CD4-positive, alpha-beta T cell (primary cell): Measurements from ENCODE around the gene HSPA4. TPM values are rescaled to one million over a fixed set of nuclear protein-coding genes. Genes with fewer than 3 reads are reported as not detected.

Experiments
- ATAC-seq: fragments of 200-7000 bp; cut with Tn5 transposase; one replicate; pipeline ENCODE4 v1.10.0; 2022; ENCODE audit warnings: mild to moderate bottlenecking; ENCODE audit not compliant: poor library complexity
- CTCF ChIA-PET: fragments of 350-600 bp; sonication (Branson Sonifier 250); formaldehyde crosslinking; loops from one replicate; lab custom pipeline; 2021; ENCODE audit warnings: antibody characterized with exemption, inconsistent platforms; lab: Charles Lee
- POLR2A ChIA-PET: fragments of 350-600 bp; sonication (Branson Sonifier 250); formaldehyde crosslinking; loops from one replicate; lab custom pipeline; 2021; ENCODE audit warnings: antibody characterized with exemption, inconsistent platforms; lab: Charles Lee
- DNase-seq, 14 experiments: peaks; one replicate each; pipeline ENCODE4 v3.0.0-alpha.2; 2013 to 2020; ENCODE audit warnings: mixed read lengths in 2 of 14
- H3K27ac ChIP-seq, 2 donors: one replicate each; pipeline versions ENCODE4 v1.5.1 to v1.7.0; 2013; ENCODE audit warnings: low read length in 2 of 2, low read depth in 1 of 2, mild to moderate bottlenecking in 1 of 2
- H3K27me3 ChIP-seq, 2 experiments: 1 replicate in 1 of 2; 2 replicates in 1 of 2; pipeline versions ENCODE4 v1.6.1 to v1.7.0; 2013; ENCODE audit warnings: low read length in 2 of 2, control low read depth in 1 of 2, mild to moderate bottlenecking in 1 of 2, moderate library complexity in 1 of 2; ENCODE audit not compliant: insufficient read depth in 2 of 2, control insufficient read depth in 1 of 2
- H3K36me3 ChIP-seq: one replicate; pipeline ENCODE4 v1.6.1; 2013; ENCODE audit warnings: low read length, control low read depth; ENCODE audit not compliant: insufficient read depth
- H3K4me1 ChIP-seq: one replicate; pipeline ENCODE4 v1.6.1; 2013; ENCODE audit warnings: low read length, control low read depth; ENCODE audit not compliant: insufficient read depth
- H3K4me3 ChIP-seq: one replicate; pipeline ENCODE4 v1.5.1; 2013; ENCODE audit warnings: mild to moderate bottlenecking, low read length, moderate library complexity
- H3K9me3 ChIP-seq, 2 experiments: 1 replicate in 1 of 2; 2 replicates in 1 of 2; pipeline versions ENCODE4 v1.6.1 to v1.7.0; 2013; ENCODE audit warnings: low read length in 2 of 2, mild to moderate bottlenecking in 2 of 2, control low read depth in 1 of 2, moderate library complexity in 1 of 2; ENCODE audit not compliant: control insufficient read depth in 1 of 2, insufficient read depth in 1 of 2
- H3K27ac Mint-ChIP-seq: one replicate; pipeline ENCODE4 v1.8.0; 2020; ENCODE audit warnings: mixed read lengths
- H3K27me3 Mint-ChIP-seq: one replicate; pipeline ENCODE4 v1.8.0; 2021; ENCODE audit warnings: mixed read lengths
- H3K36me3 Mint-ChIP-seq: one replicate; pipeline ENCODE4 v1.8.0; 2021; ENCODE audit warnings: low read depth, mixed read lengths
- H3K4me1 Mint-ChIP-seq: one replicate; pipeline ENCODE4 v1.8.0; 2021; ENCODE audit warnings: low read depth, mixed read lengths
- H3K4me3 Mint-ChIP-seq: one replicate; pipeline ENCODE4 v1.8.0; 2020; ENCODE audit warnings: mild to moderate bottlenecking, mixed read lengths
- H3K9me3 Mint-ChIP-seq: one replicate; pipeline ENCODE4 v1.8.0; 2020; ENCODE audit warnings: mixed read lengths
- intact Hi-C, 2 experiments: fragments of 100-400 bp; cut with DNase I in 1 of 2; cut with micrococcal nuclease in 1 of 2; formaldehyde crosslinking; loops; one replicate each; pipeline versions ENCODE4 v1.15.1 to v1.9.0; 2023 to 2025; cut with DNase I, micrococcal nuclease
- total RNA-seq, 174 experiments: library from RNA in 2 of 174; stranded (reverse) in 2 of 174; gene quantifications; one replicate each; pipeline ENCODE4 v1.2.3 and lab custom pipeline; 2021 to 2026
- TF ChIP-seq, protein P1 (sequence below): fragments of 200-600 bp; IDR thresholded peaks from one replicate; pipeline ENCODE4 v1.8.0; 2022; ENCODE audit warnings: antibody characterized with exemption, mild to moderate bottlenecking

HSPA4 gene
- total RNA-seq, 2 experiments from 2014 or later, result 42.2 to 44.7 TPM

DNA sequence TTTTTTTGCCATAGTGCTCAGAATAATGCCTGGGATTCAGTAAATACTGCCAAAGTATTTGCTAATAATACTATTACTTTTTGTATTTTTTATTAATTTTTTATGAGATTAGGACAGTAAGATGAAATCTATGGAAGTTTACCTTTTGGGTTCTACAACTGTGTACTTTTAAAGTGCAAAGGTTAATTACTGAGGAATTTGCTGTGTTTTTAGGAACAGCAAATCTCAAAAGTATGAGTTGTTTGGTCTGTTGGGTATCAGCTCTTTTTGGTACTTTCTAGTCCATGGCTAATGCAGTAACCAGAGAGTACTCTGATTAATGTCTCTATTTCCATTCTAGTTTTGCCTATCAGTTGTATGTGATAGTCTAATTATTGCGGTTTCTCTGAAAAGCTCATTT, 5.1 kb downstream of the HSPA4 start:
- Mint-ChIP-seq H3K27ac (peak overlapping the region; percentile 64), H3K36me3 (peaks cover 32% of the 10 kb centered on the region), H3K4me1 (peaks cover 73% of the 10 kb centered on the region), H3K4me3 (peak overlapping the region; percentile 38), H3K27me3 (no peaks in the 10 kb centered on the region), H3K9me3 (no peaks in the 10 kb centered on the region)
- ATAC-seq, result no peak
- Histone ChIP-seq H3K9me3 (no peaks in the 10 kb centered on the region), H3K27ac (no peak overlapping the region), H3K36me3 (no peaks in the 10 kb centered on the region), H3K4me1 (peaks cover 52% of the 10 kb centered on the region), H3K27me3 (no peaks in the 10 kb centered on the region), H3K4me3 (no peak overlapping the region)
- ChIA-PET CTCF (no interaction called here), POLR2A (interaction anchor here (0.6 kb wide), 1 partner anchor 1410 kb away, joined by 3 read pairs; no protein-coding TSS in a partner anchor)
- TF ChIP-seq, protein P1, sequence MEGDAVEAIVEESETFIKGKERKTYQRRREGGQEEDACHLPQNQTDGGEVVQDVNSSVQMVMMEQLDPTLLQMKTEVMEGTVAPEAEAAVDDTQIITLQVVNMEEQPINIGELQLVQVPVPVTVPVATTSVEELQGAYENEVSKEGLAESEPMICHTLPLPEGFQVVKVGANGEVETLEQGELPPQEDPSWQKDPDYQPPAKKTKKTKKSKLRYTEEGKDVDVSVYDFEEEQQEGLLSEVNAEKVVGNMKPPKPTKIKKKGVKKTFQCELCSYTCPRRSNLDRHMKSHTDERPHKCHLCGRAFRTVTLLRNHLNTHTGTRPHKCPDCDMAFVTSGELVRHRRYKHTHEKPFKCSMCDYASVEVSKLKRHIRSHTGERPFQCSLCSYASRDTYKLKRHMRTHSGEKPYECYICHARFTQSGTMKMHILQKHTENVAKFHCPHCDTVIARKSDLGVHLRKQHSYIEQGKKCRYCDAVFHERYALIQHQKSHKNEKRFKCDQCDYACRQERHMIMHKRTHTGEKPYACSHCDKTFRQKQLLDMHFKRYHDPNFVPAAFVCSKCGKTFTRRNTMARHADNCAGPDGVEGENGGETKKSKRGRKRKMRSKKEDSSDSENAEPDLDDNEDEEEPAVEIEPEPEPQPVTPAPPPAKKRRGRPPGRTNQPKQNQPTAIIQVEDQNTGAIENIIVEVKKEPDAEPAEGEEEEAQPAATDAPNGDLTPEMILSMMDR, result no peak
- no peak for DNase-seq
- intact Hi-C loops, result loop anchor here in 1 of 2 experiments (10.0 kb wide), 2 partner anchors 502 to 1588 kb away; partner anchors contain the start of genes RAD50 and SEC24A

DNA sequence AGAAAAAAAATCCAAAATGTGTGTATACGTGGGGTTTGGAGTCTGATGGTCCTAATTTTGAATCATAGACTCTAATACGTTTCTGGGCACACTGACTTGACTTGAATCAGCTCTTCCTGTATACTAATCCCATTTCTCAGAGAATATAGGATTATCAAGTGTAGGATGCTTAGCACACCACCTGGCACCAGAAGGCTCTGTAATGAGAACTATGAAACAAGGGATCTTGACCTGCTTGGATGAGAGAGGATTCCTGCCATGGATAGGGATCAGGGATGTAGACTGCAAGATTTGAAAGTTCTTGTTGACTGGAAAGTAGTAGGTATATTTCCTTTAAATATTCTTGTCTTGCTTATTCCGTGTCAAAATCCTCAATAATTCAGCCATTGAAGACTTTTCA, 7.8 kb downstream of the HSPA4 start:
- Mint-ChIP-seq H3K9me3 (no peaks in the 10 kb centered on the region), H3K27me3 (no peaks in the 10 kb centered on the region), H3K27ac (peak overlapping the region; percentile 60), H3K4me1 (peaks cover 68% of the 10 kb centered on the region), H3K4me3 (peak overlapping the region; percentile 13), H3K36me3 (peaks cover 20% of the 10 kb centered on the region)
- TF ChIP-seq, protein P1, result no peak
- Histone ChIP-seq H3K27me3 (no peaks in the 10 kb centered on the region), H3K27ac (no peak overlapping the region), H3K36me3 (peaks cover 3% of the 10 kb centered on the region), H3K4me1 (peaks cover 38% of the 10 kb centered on the region), H3K4me3 (no peak overlapping the region), H3K9me3 (no peaks in the 10 kb centered on the region)
- CTCF ChIA-PET, result no interaction called here
- no peak for DNase-seq
- intact Hi-C loops, result loop anchor here in 1 of 2 experiments (10.0 kb wide), 2 partner anchors 505 to 1585 kb away; partner anchors contain the start of genes RAD50 and SEC24A
- ATAC-seq, result no peak
- POLR2A ChIA-PET, result interaction anchor here (0.6 kb wide), 1 partner anchor 10 kb away, joined by 3 read pairs; no protein-coding TSS in a partner anchor

DNA sequence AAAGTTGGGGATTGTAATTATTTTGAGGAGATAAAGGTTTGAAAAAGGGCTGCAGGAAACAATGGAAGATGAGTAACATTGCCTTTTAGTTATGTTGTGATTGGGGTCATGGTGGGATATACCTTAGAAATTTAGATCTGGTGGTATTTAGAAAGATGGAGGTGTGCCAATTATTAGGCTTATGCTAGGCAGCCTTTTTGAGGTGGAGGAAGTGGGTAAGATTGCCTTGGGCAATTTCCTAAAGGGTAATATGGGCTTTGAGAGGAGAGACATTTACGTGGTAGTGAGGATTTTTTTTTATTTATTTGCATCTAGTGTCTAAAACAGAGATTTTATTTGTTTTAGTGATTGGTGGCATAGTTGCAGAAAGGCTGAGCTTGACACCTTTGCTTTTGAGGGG, 10.5 kb downstream of the HSPA4 start:
- H3K9me3 ChIP-seq, result no peaks in the 10 kb centered on the region
- H3K27ac ChIP-seq, result no peak overlapping the region
- ATAC-seq (no peak), DNase-seq (no peak)
- POLR2A ChIA-PET, result interaction anchor here (2.4 kb wide), 1 partner anchor 10 kb away, joined by 11 read pairs; the partner anchor contains the start of gene HSPA4
- Mint-ChIP-seq H3K27me3 (no peaks in the 10 kb centered on the region), H3K36me3 (peaks cover 41% of the 10 kb centered on the region), H3K4me1 (peaks cover 50% of the 10 kb centered on the region), H3K27ac (peak overlapping the region; percentile 56), H3K9me3 (no peaks in the 10 kb centered on the region), H3K4me3 (no peak overlapping the region)
- intact Hi-C loops, result no loop called here
- H3K36me3 ChIP-seq, result peaks cover 17% of the 10 kb centered on the region
- H3K4me1 ChIP-seq, result peaks cover 29% of the 10 kb centered on the region
- TF ChIP-seq, protein P1, result no peak
- no peak overlapping the region for H3K4me3 ChIP-seq
- CTCF ChIA-PET, result no interaction called here
- no peaks in the 10 kb centered on the region for H3K27me3 ChIP-seq
